Neural progenitor cell (in vitro differentiated cells): ENCODE measurements around the gene CDK17. TPM values are rescaled to one million over a fixed set of nuclear protein-coding genes. Genes with fewer than 3 reads are reported as not detected.
A peak's percentile ranks its signal among the peaks of the same experiment; 100 is the strongest.

ENCODE experiments used
- DNase-seq: peaks from one replicate; pipeline ENCODE4 v3.0.0-alpha.2; 2016; ENCODE audit warnings: low spot score
- H2AFZ ChIP-seq: fragments of 200-600 bp; sonication (generic); replicated peaks from 2 replicates; pipeline ENCODE4 v1.6.1; 2016; ENCODE audit warnings: antibody characterized with exemption
- H3F3A ChIP-seq: fragments of 200-600 bp; sonication (generic); 2 replicates; pipeline ENCODE4 v1.6.1; 2016; ENCODE audit warnings: antibody characterized with exemption, low read depth
- H3K27ac ChIP-seq: fragments of 200-600 bp; sonication (generic); 2 replicates; pipeline ENCODE4 v1.5.1; 2016; ENCODE audit warnings: mild to moderate bottlenecking
- H3K27me3 ChIP-seq: fragments of 200-600 bp; sonication (generic); 2 replicates; pipeline ENCODE4 v1.6.1; 2016; ENCODE audit warnings: mild to moderate bottlenecking, moderate library complexity
- H3K36me3 ChIP-seq: fragments of 200-600 bp; sonication (generic); 2 replicates; pipeline ENCODE4 v1.5.1; 2016
- H3K4me1 ChIP-seq: fragments of 200-600 bp; sonication (generic); 2 replicates; pipeline ENCODE4 v1.6.1; 2016; ENCODE audit warnings: mixed run types
- H3K4me2 ChIP-seq: fragments of 200-600 bp; sonication (generic); 2 replicates; pipeline ENCODE4 v1.6.1; 2016
- H3K4me3 ChIP-seq: fragments of 200-600 bp; sonication (generic); 2 replicates; pipeline ENCODE4 v1.5.1; 2016
- H3K79me2 ChIP-seq: fragments of 200-600 bp; sonication (generic); 2 replicates; pipeline ENCODE4 v1.6.1; 2016; ENCODE audit warnings: low read depth
- H3K9ac ChIP-seq: fragments of 200-600 bp; sonication (generic); 2 replicates; pipeline ENCODE4 v1.6.1; 2016
- H3K9me3 ChIP-seq: fragments of 200-600 bp; sonication (generic); 2 replicates; pipeline ENCODE4 v1.5.1; 2016; ENCODE audit warnings: low read depth
- H4K20me1 ChIP-seq: fragments of 200-600 bp; sonication (generic); 2 replicates; pipeline ENCODE4 v1.6.1; 2016; ENCODE audit warnings: low read depth
- H3K27ac Mint-ChIP-seq: 3 replicates; pipeline ENCODE4 v1.8.0; 2021; ENCODE audit warnings: mixed read lengths
- H3K27me3 Mint-ChIP-seq: 2 replicates; pipeline ENCODE4 v1.8.0; 2022; ENCODE audit warnings: low read depth, mild to moderate bottlenecking, inconsistent platforms, moderate library complexity, mixed read lengths; ENCODE audit not compliant: insufficient read depth
- H3K36me3 Mint-ChIP-seq: 3 replicates; pipeline ENCODE4 v1.8.0; 2021; ENCODE audit warnings: mixed read lengths
- H3K4me1 Mint-ChIP-seq: 3 replicates; pipeline ENCODE4 v1.8.0; 2021; ENCODE audit warnings: mixed read lengths
- H3K4me3 Mint-ChIP-seq: 3 replicates; pipeline ENCODE4 v1.8.0; 2021; ENCODE audit warnings: mild to moderate bottlenecking, moderate library complexity, mixed read lengths
- H3K9me3 Mint-ChIP-seq: 3 replicates; pipeline ENCODE4 v1.8.0; 2020; ENCODE audit warnings: mixed read lengths
- EZH2 ChIP-seq: fragments of 200-600 bp; sonication (generic); IDR thresholded peaks from 2 replicates; pipeline ENCODE4 v1.6.1; 2017; ENCODE audit warnings: antibody characterized with exemption, mild to moderate bottlenecking, moderate library complexity
- EZH2phosphoT487 ChIP-seq: fragments of 200-600 bp; sonication (generic); IDR thresholded peaks from 2 replicates; pipeline ENCODE4 v1.6.1; 2017; ENCODE audit warnings: antibody characterized with exemption
- total RNA-seq: library from RNA; depleted of rRNA; stranded (reverse); fragments of >200 nt; gene quantifications from 2 replicates; pipeline ENCODE4 v1.2.3, GENCODE V29; 2015; ENCODE audit warnings: low replicate concordance
- TF ChIP-seq, protein P1 (sequence below): fragments of 200-600 bp; sonication (generic); IDR thresholded peaks from 2 replicates; pipeline ENCODE4 v1.5.1; 2017; ENCODE audit warnings: antibody characterized with exemption, mild to moderate bottlenecking

The CDK17 gene
- total RNA-seq, 1 donor from 2014 or later: 61.2 TPM

- Histone ChIP-seq H3K36me3 (peaks cover 21% of the 10 kb centered on the region), H3K9me3 (no peaks in the 10 kb centered on the region), H3K4me2 (peak overlapping the region; percentile 40), H2AFZ (no peak overlapping the region), H4K20me1 (no peaks in the 10 kb centered on the region), H3K79me2 (no peaks in the 10 kb centered on the region), H3K4me1 (peaks cover 13% of the 10 kb centered on the region), H3K9ac (no peak overlapping the region), H3F3A (peaks cover 10% of the 10 kb centered on the region), H3K27me3 (no peaks in the 10 kb centered on the region), H3K27ac (no peak overlapping the region), H3K4me3 (no peak overlapping the region)
- Mint-ChIP-seq H3K4me1 (no peaks in the 10 kb centered on the region), H3K36me3 (peaks cover 46% of the 10 kb centered on the region), H3K9me3 (no peaks in the 10 kb centered on the region), H3K4me3 (no peak overlapping the region), H3K27ac (no peak overlapping the region), H3K27me3 (no peaks in the 10 kb centered on the region)
- peak; percentile 11 for DNase-seq
- TF ChIP-seq EZH2 (no peak), EZH2phosphoT487 (no peak)
- TF ChIP-seq, protein P1, sequence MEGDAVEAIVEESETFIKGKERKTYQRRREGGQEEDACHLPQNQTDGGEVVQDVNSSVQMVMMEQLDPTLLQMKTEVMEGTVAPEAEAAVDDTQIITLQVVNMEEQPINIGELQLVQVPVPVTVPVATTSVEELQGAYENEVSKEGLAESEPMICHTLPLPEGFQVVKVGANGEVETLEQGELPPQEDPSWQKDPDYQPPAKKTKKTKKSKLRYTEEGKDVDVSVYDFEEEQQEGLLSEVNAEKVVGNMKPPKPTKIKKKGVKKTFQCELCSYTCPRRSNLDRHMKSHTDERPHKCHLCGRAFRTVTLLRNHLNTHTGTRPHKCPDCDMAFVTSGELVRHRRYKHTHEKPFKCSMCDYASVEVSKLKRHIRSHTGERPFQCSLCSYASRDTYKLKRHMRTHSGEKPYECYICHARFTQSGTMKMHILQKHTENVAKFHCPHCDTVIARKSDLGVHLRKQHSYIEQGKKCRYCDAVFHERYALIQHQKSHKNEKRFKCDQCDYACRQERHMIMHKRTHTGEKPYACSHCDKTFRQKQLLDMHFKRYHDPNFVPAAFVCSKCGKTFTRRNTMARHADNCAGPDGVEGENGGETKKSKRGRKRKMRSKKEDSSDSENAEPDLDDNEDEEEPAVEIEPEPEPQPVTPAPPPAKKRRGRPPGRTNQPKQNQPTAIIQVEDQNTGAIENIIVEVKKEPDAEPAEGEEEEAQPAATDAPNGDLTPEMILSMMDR: no peak
Measured at GRCh38 chr12:96289067-96289466, 111.2 kb downstream of the CDK17 start.

DNA sequence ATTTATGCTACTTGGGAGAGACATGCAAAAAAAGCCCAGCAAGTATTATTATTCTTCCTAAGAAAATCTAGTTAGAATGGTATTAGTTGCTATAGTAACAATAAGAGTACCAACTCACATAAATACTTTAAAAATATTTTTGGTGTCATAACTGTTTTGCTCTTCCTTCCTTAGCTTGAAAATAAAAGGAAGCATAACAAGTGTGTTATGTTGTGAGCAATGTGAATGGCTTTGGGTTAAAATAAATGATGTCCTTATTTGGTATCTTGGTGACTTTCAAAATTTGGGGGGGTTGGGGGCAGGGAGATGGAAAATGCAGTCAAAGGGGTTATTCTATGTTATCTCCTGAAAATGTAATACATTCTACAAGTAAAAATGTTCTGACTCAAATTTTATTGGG is 115.1 kb downstream of the CDK17 start:
- no peak overlapping the region for H3K4me2 ChIP-seq
- Mint-ChIP-seq H3K27ac (no peak overlapping the region), H3K36me3 (peaks cover 53% of the 10 kb centered on the region), H3K4me3 (no peak overlapping the region), H3K9me3 (no peaks in the 10 kb centered on the region), H3K27me3 (no peaks in the 10 kb centered on the region), H3K4me1 (no peaks in the 10 kb centered on the region)
- H3F3A ChIP-seq: peaks cover 10% of the 10 kb centered on the region
- H3K4me1 ChIP-seq: peaks cover 13% of the 10 kb centered on the region
- no peaks in the 10 kb centered on the region for H3K9me3 ChIP-seq
- no peaks in the 10 kb centered on the region for H4K20me1 ChIP-seq
- no peak overlapping the region for H2AFZ ChIP-seq
- H3K9ac ChIP-seq: no peak overlapping the region
- H3K27ac ChIP-seq: no peak overlapping the region
- no peaks in the 10 kb centered on the region for H3K79me2 ChIP-seq
- H3K4me3 ChIP-seq: no peak overlapping the region
- H3K27me3 ChIP-seq: no peaks in the 10 kb centered on the region
- TF ChIP-seq EZH2phosphoT487 (no peak), EZH2 (no peak)
- TF ChIP-seq, protein P1: no peak
- no peak for DNase-seq
- peaks cover 20% of the 10 kb centered on the region for H3K36me3 ChIP-seq

DNA sequence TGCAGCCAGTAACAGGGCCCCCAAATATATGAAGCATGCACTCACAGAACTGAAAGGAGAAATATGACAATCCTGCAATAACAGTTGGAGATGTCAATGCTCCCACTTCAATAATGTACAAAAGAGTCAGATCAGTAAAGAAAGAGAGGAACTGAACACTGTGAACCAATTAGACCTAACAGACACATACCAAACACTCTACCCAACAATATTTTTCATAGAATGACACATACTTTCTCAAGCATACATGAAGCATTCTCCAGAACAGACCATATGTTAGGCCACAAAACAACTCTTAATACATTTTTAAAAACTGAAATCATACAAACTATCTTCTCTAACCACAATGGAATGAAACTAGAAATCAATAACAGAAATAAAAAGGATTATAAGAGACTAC is 125.9 kb downstream of the CDK17 start:
- TF ChIP-seq EZH2phosphoT487 (no peak), EZH2 (no peak)
- TF ChIP-seq, protein P1: no peak
- Histone ChIP-seq H3K36me3 (peaks cover under 1% of the 10 kb centered on the region), H3K27me3 (no peaks in the 10 kb centered on the region), H3K9me3 (no peaks in the 10 kb centered on the region), H3K9ac (no peak overlapping the region), H3K79me2 (no peaks in the 10 kb centered on the region), H3F3A (no peaks in the 10 kb centered on the region), H2AFZ (no peak overlapping the region), H4K20me1 (no peaks in the 10 kb centered on the region), H3K4me2 (no peak overlapping the region), H3K4me1 (no peaks in the 10 kb centered on the region), H3K4me3 (no peak overlapping the region), H3K27ac (no peak overlapping the region)
- Mint-ChIP-seq H3K27me3 (no peaks in the 10 kb centered on the region), H3K36me3 (peaks cover 31% of the 10 kb centered on the region), H3K4me1 (no peaks in the 10 kb centered on the region), H3K27ac (no peak overlapping the region), H3K9me3 (no peaks in the 10 kb centered on the region), H3K4me3 (no peak overlapping the region)
- DNase-seq: no peak
